Measurements from ENCODE around the gene CRABP1. TPM values are rescaled to one million over a fixed set of nuclear protein-coding genes. Genes with fewer than 3 reads are reported as not detected.

CRABP1 gene
- total and polyA plus RNA-seq, 10 of the 15 experiments (the other 5 are each of a cell fraction or from before 2014, with no cell fraction given), result 0.21 to 0.41 TPM; not detected in 8

- H2AFZ ChIP-seq (ENCODE audit: control insufficient read depth, low read depth, low read length), result no peak overlapping the region
- ChIA-PET CTCF (no interaction called here), RAD21 (ENCODE audit: unreplicated experiment) (no interaction called here), POLR2A (no interaction called here), SMC1A (ENCODE audit: uncharacterized antibody, unreplicated experiment) (no interaction called here)
- no peak for FAIRE-seq
- intact Hi-C loops (cut with micrococcal nuclease; ENCODE audit: unreplicated experiment) (no loop called here), in situ Hi-C loops (cut with MboI) (no loop called here)
- WGBS (ENCODE audit: insufficient coverage, insufficient replicate concordance, low lambda C conversion rate, missing lambda C conversion rate), result 11% methylated on average over 3 of the region's 3 CpGs
- no peaks in the 10 kb centered on the region for H3K36me3 ChIP-seq (ENCODE audit: control insufficient read depth in 2 of 2, insufficient read depth in 2 of 2, low read length in 1 of 2)
- H4K20me1 ChIP-seq (ENCODE audit: control insufficient read depth, insufficient read depth), result no peaks in the 10 kb centered on the region
- H3K27me3 ChIP-seq (replicated peaks in 1 of 2; ENCODE audit: control insufficient read depth in 2 of 2, insufficient read depth in 2 of 2, low read length in 1 of 2), result no peaks in the 10 kb centered on the region; a peak in 2 of 4 replicates
- ATAC-seq, result no peak
- H3K4me3 ChIP-seq, result no peak overlapping the region
- no peaks in the 10 kb centered on the region for H3K9me3 ChIP-seq (replicated peaks; ENCODE audit: control insufficient read depth, insufficient read depth, low read length)
- BruUV-seq (replicated peaks), result no TSS peak
- TF ChIP-seq SP1 (IDR thresholded peaks at IDR 0.05; ENCODE audit: low read depth, low read length) (no peak), JUNB (IDR thresholded peaks at IDR 0.05) (no peak), KAT2A (conservative IDR thresholded peaks at IDR 0.05; ENCODE audit: control insufficient read depth, low read depth, low read length) (no peak)
- no peak overlapping the region for H3K27ac ChIP-seq (ENCODE audit: control insufficient read depth, insufficient read depth)
- H3K79me2 ChIP-seq (ENCODE audit: control insufficient read depth, insufficient read depth, low read length), result no peaks in the 10 kb centered on the region
- DNase-seq (ENCODE audit: low read depth, low spot score), result no peak
- H3K4me2 ChIP-seq (ENCODE audit: control insufficient read depth, insufficient read depth), result no peak overlapping the region
- no peaks in the 10 kb centered on the region for H3K4me1 ChIP-seq (ENCODE audit: control insufficient read depth, insufficient read depth, low read length)
- no peak overlapping the region for H3K9ac ChIP-seq (ENCODE audit: control insufficient read depth, insufficient read depth, low read length)
Measured at GRCh38 chr15:78369161-78369560, 29.0 kb downstream of the CRABP1 start.

DNA sequence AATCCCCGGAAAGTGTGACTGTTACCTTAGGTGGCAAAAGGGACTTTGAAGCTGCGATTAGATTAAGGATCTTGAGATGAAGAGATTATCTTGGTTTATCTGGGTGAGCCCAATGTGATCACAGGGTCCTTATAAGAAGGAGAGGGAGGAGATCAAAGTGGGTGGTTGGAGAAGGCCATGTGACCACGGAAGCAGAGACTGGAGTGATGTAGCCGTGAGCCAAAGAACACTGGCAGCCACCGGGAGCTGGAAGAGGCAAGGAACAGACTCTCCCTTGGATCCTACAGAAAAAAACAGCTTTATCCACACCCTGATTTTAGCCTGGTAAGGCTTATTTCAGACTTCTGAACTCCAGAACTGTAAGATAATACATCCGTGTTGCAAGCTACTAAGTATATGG lies 29.9 kb downstream of the CRABP1 start:
- Histone ChIP-seq H3K9ac (ENCODE audit: control insufficient read depth, insufficient read depth, low read length) (no peak overlapping the region), H3K36me3 (ENCODE audit: control insufficient read depth in 2 of 2, insufficient read depth in 2 of 2, low read length in 1 of 2) (no peaks in the 10 kb centered on the region), H3K4me1 (ENCODE audit: control insufficient read depth, insufficient read depth, low read length) (no peaks in the 10 kb centered on the region), H3K27me3 (replicated peaks in 1 of 2; ENCODE audit: control insufficient read depth in 2 of 2, insufficient read depth in 2 of 2, low read length in 1 of 2) (no peaks in the 10 kb centered on the region; a peak in 2 of 4 replicates), H3K4me3 (no peak overlapping the region), H3K4me2 (ENCODE audit: control insufficient read depth, insufficient read depth) (no peak overlapping the region), H3K9me3 (replicated peaks; ENCODE audit: control insufficient read depth, insufficient read depth, low read length) (no peaks in the 10 kb centered on the region), H3K79me2 (ENCODE audit: control insufficient read depth, insufficient read depth, low read length) (no peaks in the 10 kb centered on the region), H3K27ac (ENCODE audit: control insufficient read depth, insufficient read depth) (no peak overlapping the region), H4K20me1 (ENCODE audit: control insufficient read depth, insufficient read depth) (no peaks in the 10 kb centered on the region), H2AFZ (ENCODE audit: control insufficient read depth, low read depth, low read length) (no peak overlapping the region)
- in situ Hi-C loops (cut with MboI), result no loop called here
- POLR2A ChIA-PET, result no interaction called here
- intact Hi-C loops (cut with micrococcal nuclease; ENCODE audit: unreplicated experiment), result no loop called here
- 42% methylated on average over 5 of the region's 6 CpGs for WGBS (ENCODE audit: insufficient coverage, insufficient replicate concordance, low lambda C conversion rate, missing lambda C conversion rate)
- no peak for FAIRE-seq
- SMC1A ChIA-PET (ENCODE audit: uncharacterized antibody, unreplicated experiment), result no interaction called here
- no peak for DNase-seq (ENCODE audit: low read depth, low spot score)
- no peak for ATAC-seq
- BruUV-seq (replicated peaks), result no TSS peak
- RAD21 ChIA-PET (ENCODE audit: unreplicated experiment), result no interaction called here
- CTCF ChIA-PET, result no interaction called here
- TF ChIP-seq EZH2 (IDR thresholded peaks at IDR 0.05; ENCODE audit: borderline replicate concordance, control insufficient read depth, low read depth, low read length) (no peak), RELB (IDR thresholded peaks at IDR 0.05; ENCODE audit: low read depth) (no peak), HDAC6 (IDR thresholded peaks at IDR 0.05; ENCODE audit: unreplicated experiment) (no peak), MAX (IDR thresholded peaks at IDR 0.05; ENCODE audit: low read depth, low read length) (no peak), MTA2 (IDR thresholded peaks at IDR 0.05; ENCODE audit: low read depth) (no peak), ATF2 (IDR thresholded peaks at IDR 0.05; ENCODE audit: low read length) (no peak), HDGF (IDR thresholded peaks at IDR 0.05) (no peak), TCF7 (IDR thresholded peaks at IDR 0.05; ENCODE audit: borderline replicate concordance) (no peak)
- TF ChIP-seq, protein P1, sequence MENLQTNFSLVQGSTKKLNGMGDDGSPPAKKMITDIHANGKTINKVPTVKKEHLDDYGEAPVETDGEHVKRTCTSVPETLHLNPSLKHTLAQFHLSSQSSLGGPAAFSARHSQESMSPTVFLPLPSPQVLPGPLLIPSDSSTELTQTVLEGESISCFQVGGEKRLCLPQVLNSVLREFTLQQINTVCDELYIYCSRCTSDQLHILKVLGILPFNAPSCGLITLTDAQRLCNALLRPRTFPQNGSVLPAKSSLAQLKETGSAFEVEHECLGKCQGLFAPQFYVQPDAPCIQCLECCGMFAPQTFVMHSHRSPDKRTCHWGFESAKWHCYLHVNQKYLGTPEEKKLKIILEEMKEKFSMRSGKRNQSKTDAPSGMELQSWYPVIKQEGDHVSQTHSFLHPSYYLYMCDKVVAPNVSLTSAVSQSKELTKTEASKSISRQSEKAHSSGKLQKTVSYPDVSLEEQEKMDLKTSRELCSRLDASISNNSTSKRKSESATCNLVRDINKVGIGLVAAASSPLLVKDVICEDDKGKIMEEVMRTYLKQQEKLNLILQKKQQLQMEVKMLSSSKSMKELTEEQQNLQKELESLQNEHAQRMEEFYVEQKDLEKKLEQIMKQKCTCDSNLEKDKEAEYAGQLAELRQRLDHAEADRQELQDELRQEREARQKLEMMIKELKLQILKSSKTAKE (IDR thresholded peaks at IDR 0.05; ENCODE audit: low read depth, poor library complexity, severe bottlenecking), result no peak

Data from GM12878 (cell line).